Neural cell (in vitro differentiated cells): ENCODE results near the gene CCDC87. TPM values are rescaled to one million over a fixed set of nuclear protein-coding genes. Genes with fewer than 3 reads are reported as not detected.

Experiments used
- H2AFZ ChIP-seq: fragments of 200-600, 300-800 bp; sonication (generic), shearing (Covaris generic); 2 replicates; pipeline ENCODE4 v1.6.0; 2014; ENCODE audit warnings: low read depth, mild to moderate bottlenecking, antibody characterized with exemption, low read length, moderate library complexity
- H3F3A ChIP-seq: fragments of 200-600 bp; shearing (Covaris generic); 2 replicates; pipeline ENCODE4 v1.6.1; 2016; ENCODE audit warnings: mild to moderate bottlenecking, moderate library complexity, mixed read lengths, antibody characterized with exemption, low read length; ENCODE audit not compliant: insufficient read depth, poor library complexity, severe bottlenecking
- H3K27ac ChIP-seq: fragments of 200-600, 300-800 bp; sonication (generic), shearing (Covaris generic); 2 replicates; pipeline ENCODE4 v1.5.1; 2014; ENCODE audit warnings: mild to moderate bottlenecking, low read length, moderate library complexity
- H3K27me3 ChIP-seq: fragments of 300-800, 200-600 bp; sonication (generic), shearing (Covaris generic); 2 replicates; pipeline ENCODE4 v1.6.0; 2014; ENCODE audit warnings: mild to moderate bottlenecking, low read depth, low read length, moderate library complexity; ENCODE audit not compliant: insufficient read depth
- H3K36me3 ChIP-seq: fragments of 300-800, 200-600 bp; sonication (generic), shearing (Covaris generic); 2 replicates; pipeline ENCODE4 v1.5.1; 2014; ENCODE audit warnings: mild to moderate bottlenecking, antibody characterized with exemption, low read length, moderate library complexity; ENCODE audit not compliant: insufficient read depth
- H3K4me2 ChIP-seq: fragments of 300-800, 200-600 bp; sonication (generic), shearing (Covaris generic); 2 replicates; pipeline ENCODE4 v1.6.0; 2014; ENCODE audit warnings: mild to moderate bottlenecking, low read length
- H3K4me3 ChIP-seq: fragments of 300-800, 200-600 bp; sonication (generic), shearing (Covaris generic); 2 replicates; pipeline ENCODE4 v1.5.1; 2014; ENCODE audit warnings: mild to moderate bottlenecking, low read length, moderate library complexity
- H3K79me2 ChIP-seq: fragments of 200-600 bp; shearing (Covaris generic); replicated peaks from 2 replicates; pipeline ENCODE4 v1.6.0; 2014; ENCODE audit warnings: mild to moderate bottlenecking, low read length, moderate library complexity; ENCODE audit not compliant: insufficient read depth
- H3K9ac ChIP-seq: fragments of 300-800, 200-600 bp; sonication (generic), shearing (Covaris generic); 2 replicates; pipeline ENCODE4 v1.6.1; 2016; ENCODE audit warnings: mild to moderate bottlenecking, low read length, mixed read lengths
- H3K9me2 ChIP-seq: fragments of 200-600 bp; shearing (Covaris generic); 2 replicates; pipeline ENCODE4 v1.6.1; 2016; ENCODE audit warnings: mild to moderate bottlenecking, low read length, mixed read lengths; ENCODE audit not compliant: insufficient read depth
- H3K9me3 ChIP-seq: fragments of 200-600, 300-800 bp; sonication (generic), shearing (Covaris generic); 2 replicates; pipeline ENCODE4 v1.6.1; 2016; ENCODE audit warnings: mild to moderate bottlenecking, mixed run types, low read length, moderate library complexity, mixed read lengths
- H4K20me1 ChIP-seq: fragments of 200-600 bp; shearing (Covaris generic); 2 replicates; pipeline ENCODE4 v1.6.1; 2016; ENCODE audit warnings: mild to moderate bottlenecking, mixed run types; ENCODE audit not compliant: insufficient read depth
- EP300 ChIP-seq: fragments of 450-650 bp; conservative IDR thresholded peaks from 2 replicates; pipeline ENCODE4 v1.6.1; 2014; ENCODE audit warnings: antibody characterized with exemption, mild to moderate bottlenecking, moderate library complexity; ENCODE audit not compliant: poor library complexity, severe bottlenecking
- EZH2 ChIP-seq: fragments of 200-600, 300-800 bp; shearing (Covaris generic), sonication (generic); IDR thresholded peaks from 2 replicates; pipeline ENCODE4 v1.6.1; 2014; ENCODE audit warnings: antibody characterized with exemption, low read length, borderline replicate concordance, mild to moderate bottlenecking; ENCODE audit not compliant: insufficient read depth, poor library complexity, severe bottlenecking
- MXI1 ChIP-seq: fragments of 450-650 bp; conservative IDR thresholded peaks from 2 replicates; pipeline ENCODE4 v1.6.1; 2014; ENCODE audit warnings: antibody characterized with exemption, mild to moderate bottlenecking; ENCODE audit not compliant: poor library complexity, severe bottlenecking
- POLR2AphosphoS5 ChIP-seq: IDR thresholded peaks from 2 replicates; pipeline ENCODE4 v1.6.1; 2012
- TAF1 ChIP-seq: IDR thresholded peaks from 2 replicates; pipeline ENCODE4 v1.6.1; 2012; ENCODE audit warnings: low read depth
- polyA plus RNA-seq: library from polyadenylated mRNA; depleted of rRNA; stranded (reverse); fragments of >200 nt; gene quantifications from 2 replicates; pipeline ENCODE4 v1.2.3, GENCODE V29; 2014
- TF ChIP-seq, protein P1 (sequence below): fragments of 450-650 bp; IDR thresholded peaks from 2 replicates; pipeline ENCODE4 v1.5.1; 2014; ENCODE audit warnings: antibody characterized with exemption, mild to moderate bottlenecking, moderate library complexity; ENCODE audit not compliant: poor library complexity, severe bottlenecking
- TF ChIP-seq, protein P2 (sequence below): IDR thresholded peaks from 2 replicates; pipeline ENCODE4 v1.6.1; 2012; ENCODE audit warnings: borderline replicate concordance

The CCDC87 gene
- polyA plus RNA-seq, 1 donor from 2014 or later: not detected

- no peaks in the 10 kb centered on the region for H3K9me3 ChIP-seq
- H4K20me1 ChIP-seq: no peaks in the 10 kb centered on the region
- no peak overlapping the region for H2AFZ ChIP-seq
- H3K4me2 ChIP-seq: no peak overlapping the region
- no peak overlapping the region for H3K9ac ChIP-seq
- TF ChIP-seq EP300: no peak
- TF ChIP-seq EZH2: no peak
- no peak for TF ChIP-seq MXI1
- TF ChIP-seq, protein P1, sequence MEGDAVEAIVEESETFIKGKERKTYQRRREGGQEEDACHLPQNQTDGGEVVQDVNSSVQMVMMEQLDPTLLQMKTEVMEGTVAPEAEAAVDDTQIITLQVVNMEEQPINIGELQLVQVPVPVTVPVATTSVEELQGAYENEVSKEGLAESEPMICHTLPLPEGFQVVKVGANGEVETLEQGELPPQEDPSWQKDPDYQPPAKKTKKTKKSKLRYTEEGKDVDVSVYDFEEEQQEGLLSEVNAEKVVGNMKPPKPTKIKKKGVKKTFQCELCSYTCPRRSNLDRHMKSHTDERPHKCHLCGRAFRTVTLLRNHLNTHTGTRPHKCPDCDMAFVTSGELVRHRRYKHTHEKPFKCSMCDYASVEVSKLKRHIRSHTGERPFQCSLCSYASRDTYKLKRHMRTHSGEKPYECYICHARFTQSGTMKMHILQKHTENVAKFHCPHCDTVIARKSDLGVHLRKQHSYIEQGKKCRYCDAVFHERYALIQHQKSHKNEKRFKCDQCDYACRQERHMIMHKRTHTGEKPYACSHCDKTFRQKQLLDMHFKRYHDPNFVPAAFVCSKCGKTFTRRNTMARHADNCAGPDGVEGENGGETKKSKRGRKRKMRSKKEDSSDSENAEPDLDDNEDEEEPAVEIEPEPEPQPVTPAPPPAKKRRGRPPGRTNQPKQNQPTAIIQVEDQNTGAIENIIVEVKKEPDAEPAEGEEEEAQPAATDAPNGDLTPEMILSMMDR: no peak
- TF ChIP-seq, protein P2, sequence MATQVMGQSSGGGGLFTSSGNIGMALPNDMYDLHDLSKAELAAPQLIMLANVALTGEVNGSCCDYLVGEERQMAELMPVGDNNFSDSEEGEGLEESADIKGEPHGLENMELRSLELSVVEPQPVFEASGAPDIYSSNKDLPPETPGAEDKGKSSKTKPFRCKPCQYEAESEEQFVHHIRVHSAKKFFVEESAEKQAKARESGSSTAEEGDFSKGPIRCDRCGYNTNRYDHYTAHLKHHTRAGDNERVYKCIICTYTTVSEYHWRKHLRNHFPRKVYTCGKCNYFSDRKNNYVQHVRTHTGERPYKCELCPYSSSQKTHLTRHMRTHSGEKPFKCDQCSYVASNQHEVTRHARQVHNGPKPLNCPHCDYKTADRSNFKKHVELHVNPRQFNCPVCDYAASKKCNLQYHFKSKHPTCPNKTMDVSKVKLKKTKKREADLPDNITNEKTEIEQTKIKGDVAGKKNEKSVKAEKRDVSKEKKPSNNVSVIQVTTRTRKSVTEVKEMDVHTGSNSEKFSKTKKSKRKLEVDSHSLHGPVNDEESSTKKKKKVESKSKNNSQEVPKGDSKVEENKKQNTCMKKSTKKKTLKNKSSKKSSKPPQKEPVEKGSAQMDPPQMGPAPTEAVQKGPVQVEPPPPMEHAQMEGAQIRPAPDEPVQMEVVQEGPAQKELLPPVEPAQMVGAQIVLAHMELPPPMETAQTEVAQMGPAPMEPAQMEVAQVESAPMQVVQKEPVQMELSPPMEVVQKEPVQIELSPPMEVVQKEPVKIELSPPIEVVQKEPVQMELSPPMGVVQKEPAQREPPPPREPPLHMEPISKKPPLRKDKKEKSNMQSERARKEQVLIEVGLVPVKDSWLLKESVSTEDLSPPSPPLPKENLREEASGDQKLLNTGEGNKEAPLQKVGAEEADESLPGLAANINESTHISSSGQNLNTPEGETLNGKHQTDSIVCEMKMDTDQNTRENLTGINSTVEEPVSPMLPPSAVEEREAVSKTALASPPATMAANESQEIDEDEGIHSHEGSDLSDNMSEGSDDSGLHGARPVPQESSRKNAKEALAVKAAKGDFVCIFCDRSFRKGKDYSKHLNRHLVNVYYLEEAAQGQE: no peak
- TF ChIP-seq POLR2AphosphoS5: no peak
- peaks cover 27% of the 10 kb centered on the region for H3K79me2 ChIP-seq
- H3K27me3 ChIP-seq: no peaks in the 10 kb centered on the region
- H3K27ac ChIP-seq: no peak overlapping the region
- peaks cover 6% of the 10 kb centered on the region for H3K36me3 ChIP-seq
- H3F3A ChIP-seq: peaks cover 3% of the 10 kb centered on the region
- no peaks in the 10 kb centered on the region for H3K9me2 ChIP-seq
- no peak overlapping the region for H3K4me3 ChIP-seq
Observed at GRCh38 chr11:66632952-66633351, 40.1 kb upstream of the CCDC87 start.

- Histone ChIP-seq H3K79me2 (peaks cover 27% of the 10 kb centered on the region), H3K9me3 (no peaks in the 10 kb centered on the region), H3K36me3 (peaks cover 14% of the 10 kb centered on the region), H3K4me3 (no peak overlapping the region), H3K4me2 (no peak overlapping the region), H3K27me3 (no peaks in the 10 kb centered on the region), H4K20me1 (no peaks in the 10 kb centered on the region), H3K27ac (no peak overlapping the region), H3K9me2 (no peaks in the 10 kb centered on the region), H3K9ac (no peak overlapping the region), H3F3A (no peaks in the 10 kb centered on the region), H2AFZ (no peak overlapping the region)
- TF ChIP-seq, protein P2: no peak
- TF ChIP-seq EP300: no peak
- TF ChIP-seq MXI1: no peak
- no peak for TF ChIP-seq TAF1
- TF ChIP-seq, protein P1: no peak
Observed at GRCh38 chr11:66631883-66632282, 39.0 kb upstream of the CCDC87 start.
